Ovary (tissue), 3 donors: ENCODE results near the gene C22orf15.

Source experiments
- EP300 ChIP-seq: sonication (generic); formaldehyde crosslinking; IDR thresholded peaks from one replicate; pipeline ENCODE4 v1.6.1; 2017; ENCODE audit warnings: antibody characterized with exemption
- POLR2A ChIP-seq: fragments of 450-650 bp; IDR thresholded peaks from one replicate; pipeline ENCODE4 v1.6.1; 2017; ENCODE audit warnings: antibody characterized with exemption, mild to moderate bottlenecking, moderate library complexity
- TF ChIP-seq, protein P1 (sequence below), 3 donors: fragments of 450-650 bp in 2 of 3; fragments of 200-600 bp in 1 of 3; IDR thresholded peaks; one replicate each; pipeline versions ENCODE4 v1.5.1 to v1.8.0; 2016 to 2022; ENCODE audit warnings: antibody characterized with exemption in 3 of 3, mild to moderate bottlenecking in 1 of 3
- donor health status: DM: no; HTN: no; CAD: no.

DNA sequence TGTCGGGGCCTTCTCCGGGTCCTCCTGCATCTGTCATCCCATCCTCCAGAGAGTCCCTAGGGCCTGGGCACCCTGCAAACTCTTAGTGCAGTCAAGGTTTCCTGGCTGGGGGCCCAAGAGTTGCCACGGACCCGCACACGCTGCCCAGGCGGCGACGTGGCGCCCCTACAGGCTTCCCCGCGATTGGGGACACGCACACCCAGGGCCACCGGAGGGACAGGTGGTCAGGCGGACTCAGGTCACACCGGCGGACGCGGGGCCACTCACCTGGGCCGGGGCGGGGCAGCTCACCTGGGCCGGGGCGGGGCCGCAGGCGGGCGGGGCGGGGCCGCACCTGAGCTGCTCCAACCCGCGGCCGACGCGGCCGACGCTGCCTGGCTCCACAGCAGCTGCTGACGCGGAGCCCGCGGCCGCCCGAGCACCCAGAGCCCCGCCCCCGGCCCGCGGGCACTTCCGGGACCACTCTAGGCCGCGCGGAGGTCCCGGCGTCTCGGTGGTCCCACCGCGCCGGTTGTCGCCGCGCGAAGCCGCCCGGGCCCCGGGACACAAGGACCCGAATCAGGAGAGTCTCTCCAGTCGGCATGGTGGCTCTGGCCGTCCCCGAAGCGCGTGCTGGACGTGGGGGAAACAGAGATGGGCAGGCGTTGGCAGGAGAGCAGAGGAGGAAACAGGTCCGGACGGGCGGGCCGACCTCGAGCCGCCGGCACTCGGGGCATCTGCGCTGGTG is 11.9 kb upstream of the C22orf15 start, which contains the start of gene ZNF70:
- TF ChIP-seq, protein P1, sequence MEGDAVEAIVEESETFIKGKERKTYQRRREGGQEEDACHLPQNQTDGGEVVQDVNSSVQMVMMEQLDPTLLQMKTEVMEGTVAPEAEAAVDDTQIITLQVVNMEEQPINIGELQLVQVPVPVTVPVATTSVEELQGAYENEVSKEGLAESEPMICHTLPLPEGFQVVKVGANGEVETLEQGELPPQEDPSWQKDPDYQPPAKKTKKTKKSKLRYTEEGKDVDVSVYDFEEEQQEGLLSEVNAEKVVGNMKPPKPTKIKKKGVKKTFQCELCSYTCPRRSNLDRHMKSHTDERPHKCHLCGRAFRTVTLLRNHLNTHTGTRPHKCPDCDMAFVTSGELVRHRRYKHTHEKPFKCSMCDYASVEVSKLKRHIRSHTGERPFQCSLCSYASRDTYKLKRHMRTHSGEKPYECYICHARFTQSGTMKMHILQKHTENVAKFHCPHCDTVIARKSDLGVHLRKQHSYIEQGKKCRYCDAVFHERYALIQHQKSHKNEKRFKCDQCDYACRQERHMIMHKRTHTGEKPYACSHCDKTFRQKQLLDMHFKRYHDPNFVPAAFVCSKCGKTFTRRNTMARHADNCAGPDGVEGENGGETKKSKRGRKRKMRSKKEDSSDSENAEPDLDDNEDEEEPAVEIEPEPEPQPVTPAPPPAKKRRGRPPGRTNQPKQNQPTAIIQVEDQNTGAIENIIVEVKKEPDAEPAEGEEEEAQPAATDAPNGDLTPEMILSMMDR (IDR thresholded peaks at IDR 0.05), result no peak
- TF ChIP-seq POLR2A (peak; percentile 70), EP300 (no peak)
